AG09319 (cell line): Measurements from ENCODE around the gene LGI2.

Experiments
- DNase-seq: peaks from one replicate; pipeline ENCODE4 v3.0.0-alpha.2; 2010; ENCODE audit warnings: low read depth; ENCODE audit errors: extremely low read depth
- CTCF ChIP-seq: IDR thresholded peaks from 2 replicates; pipeline ENCODE4 v1.5.1; 2011; ENCODE audit warnings: low read depth, mild to moderate bottlenecking, inconsistent platforms, low read length, moderate library complexity

Gene LGI2

GRCh38 chr4:24971192-24971591 lies 59.6 kb downstream of the LGI2 start:
- no peak for TF ChIP-seq CTCF
- no peak for DNase-seq

- DNase-seq: no peak
- TF ChIP-seq CTCF: no peak; the same call in 1 of the 2 replicates
These were observed 60.1 kb downstream of the LGI2 start for GRCh38 chr4:24970635-24971034.

- no peak for TF ChIP-seq CTCF
- no peak for DNase-seq
These were observed 60.6 kb downstream of the LGI2 start for GRCh38 chr4:24970191-24970590.

DNA sequence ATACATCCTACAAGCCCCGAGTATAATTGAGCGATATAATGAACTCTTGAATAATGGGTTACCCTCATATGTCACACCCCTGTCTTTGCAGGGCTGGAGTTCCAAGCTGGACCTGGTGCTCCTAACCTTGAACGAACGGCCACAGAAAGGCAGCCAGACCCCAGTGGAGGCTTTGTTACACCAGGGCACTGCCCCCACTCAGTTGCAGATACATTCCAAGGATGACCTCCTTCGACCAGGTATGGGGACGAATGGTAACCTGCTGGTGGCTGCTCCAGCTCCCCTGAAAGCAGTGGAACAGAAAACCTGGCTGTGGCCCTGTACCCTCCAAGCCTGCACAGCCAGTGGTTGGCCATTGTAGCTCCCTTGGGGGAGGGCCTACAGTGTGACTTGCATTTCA lies 61.3 kb downstream of the LGI2 start:
- TF ChIP-seq CTCF: no peak
- DNase-seq: no peak

DNA sequence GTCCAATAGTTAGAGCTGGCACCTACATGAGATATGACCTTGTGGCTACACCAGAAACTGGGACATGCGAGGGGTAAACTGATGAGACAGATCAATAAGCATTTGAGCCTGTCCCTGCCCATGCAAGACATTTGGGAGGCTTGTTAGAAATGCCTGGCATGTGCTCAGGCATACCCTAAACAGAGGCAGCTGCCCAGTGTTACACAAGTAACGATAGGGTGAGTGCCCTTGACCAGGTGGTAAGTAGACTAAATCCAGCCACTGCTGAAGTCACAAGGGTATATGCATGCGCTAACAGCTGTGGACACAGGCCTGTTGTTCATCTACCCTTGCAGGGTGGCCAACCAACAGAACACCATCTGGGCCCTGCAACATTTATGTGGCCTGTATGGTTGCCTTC lies 61.8 kb downstream of the LGI2 start:
- DNase-seq: no peak
- no peak for TF ChIP-seq CTCF

DNA sequence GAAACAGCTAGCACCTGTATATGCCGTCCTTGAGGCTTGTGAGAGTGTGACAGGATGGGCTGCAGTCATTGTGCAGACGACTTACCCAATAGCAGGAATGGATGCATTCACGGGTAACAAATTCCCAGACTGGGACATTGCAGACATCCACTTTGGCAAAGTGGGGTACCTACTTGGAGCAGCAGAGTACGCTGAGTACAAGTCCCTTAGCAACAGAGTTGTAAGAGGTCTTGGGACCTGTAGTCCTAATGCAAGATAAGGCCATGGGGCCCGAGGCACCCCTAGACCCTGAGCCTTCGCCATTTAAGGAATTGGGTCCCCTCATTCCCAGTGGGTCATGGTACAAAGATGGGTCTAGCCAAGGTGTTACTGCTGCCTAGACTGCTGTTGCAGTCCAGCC lies 62.5 kb downstream of the LGI2 start:
- no peak for TF ChIP-seq CTCF

DNA sequence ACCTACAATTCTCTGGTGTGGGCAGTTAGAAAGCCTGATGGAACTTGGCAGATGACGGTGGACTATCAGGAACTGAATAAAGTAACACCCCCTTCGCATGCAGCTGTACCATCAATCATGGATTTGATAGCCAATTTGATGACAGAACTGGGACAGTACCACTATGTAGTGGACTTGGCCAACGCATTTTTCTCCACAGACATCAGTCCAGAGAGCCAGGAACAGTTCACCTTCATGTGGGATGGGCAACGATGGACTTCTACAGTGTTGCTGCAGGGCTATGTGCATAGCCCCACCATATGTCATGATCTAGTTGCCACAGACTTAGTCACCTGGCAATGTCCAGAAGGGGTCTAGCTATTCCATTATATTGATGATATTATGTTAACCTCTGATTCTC lies 63.4 kb downstream of the LGI2 start:
- DNase-seq: no peak
- TF ChIP-seq CTCF: no peak

More for the DNA sequence above, 62.5 kb downstream of the LGI2 start:
- no peak for DNase-seq
